Adrenal gland (tissue), 12 donors: ENCODE measurements around the gene SURF6. TPM values are rescaled to one million over a fixed set of nuclear protein-coding genes. Genes with fewer than 3 reads are reported as not detected.
"Not testable (repeated sequence)": the region's sequence is repeated elsewhere in the genome, so short reads cannot be mapped to it uniquely, and the experiment has no call there.

Source experiments
- DNase-seq, 7 donors: peaks; one replicate each; pipeline ENCODE4 v3.0.0-alpha.2; 2019 to 2020
- H3K27ac ChIP-seq, 5 donors: fragments of 200-600 bp; sonication (generic) in 4 of 5; 1 replicate in 3 of 5; 2 replicates in 2 of 5; pipeline versions ENCODE4 v1.5.1 to v1.8.0; 2016 to 2020; ENCODE audit warnings: mild to moderate bottlenecking in 1 of 5
- H3K27me3 ChIP-seq: fragments of 200-600 bp; 2 replicates; pipeline ENCODE4 v1.8.0; 2021
- H3K36me3 ChIP-seq, 2 donors: fragments of 200-600 bp; replicated peaks in 1 of 2; 1 replicate in 1 of 2; 2 replicates in 1 of 2; pipeline versions ENCODE4 v1.5.1 to v1.8.0; 2018 to 2022
- H3K4me1 ChIP-seq, 2 donors: fragments of 200-600 bp; replicated peaks in 1 of 2; 1 replicate in 1 of 2; 2 replicates in 1 of 2; pipeline versions ENCODE4 v1.5.1 to v1.8.0; 2018 to 2021
- H3K4me3 ChIP-seq, 4 donors: fragments of 200-600 bp; sonication (generic) in 3 of 4; one replicate each; pipeline ENCODE4 v1.5.1; 2016 to 2018
- H3K9me3 ChIP-seq, 3 donors: fragments of 200-600 bp; sonication (generic) in 1 of 3; replicated peaks in 1 of 3; 1 replicate in 2 of 3; 2 replicates in 1 of 3; pipeline versions ENCODE4 v1.5.1 to v1.8.0; 2016 to 2021
- CTCF ChIP-seq, 6 experiments: fragments of 450-650 bp in 4 of 6; fragments of 200-600 bp in 2 of 6; sonication (generic) in 1 of 6; IDR thresholded peaks; 1 replicate in 5 of 6; 2 replicates in 1 of 6; pipeline versions ENCODE4 v1.5.1 to v1.8.0; 2016 to 2021; ENCODE audit warnings: antibody characterized with exemption in 6 of 6, mild to moderate bottlenecking in 2 of 6, moderate library complexity in 1 of 6
- POLR2A ChIP-seq, 2 donors: fragments of 450-650 bp; IDR thresholded peaks; one replicate each; pipeline ENCODE4 v1.6.1; 2017; ENCODE audit warnings: antibody characterized with exemption in 2 of 2, mild to moderate bottlenecking in 2 of 2, moderate library complexity in 1 of 2
- WGBS, 4 donors: extraction: QIAGEN DNeasy Blood & Tissue Kit in 2 of 4; methylation state at CpG; one replicate each; pipeline versions ENCODE4 v1.1.5 to v1.1.7; 2013 to 2017; 5-methylcytosine and 5-hydroxymethylcytosine counted together
- intact Hi-C, 2 donors: fragments of 100-400 bp; cut with DNase I; formaldehyde crosslinking; loops; one replicate each; pipeline versions ENCODE4 v1.14.1 to v1.15.0; 2022 to 2023
- polyA plus RNA-seq, 3 donors: library from polyadenylated mRNA; stranded (reverse); fragments of 200-250 nt in 2 of 3; fragments of 350-450 nt in 1 of 3; fragmentation: Illumina TruSeq in 1 of 3; extraction: RNeasy Lipid Tissue Mini Kit (QIAGEN cat#74804) in 1 of 3; gene quantifications; one replicate each; pipeline ENCODE4 v1.2.3, GENCODE V29; 2013 to 2014
- total RNA-seq, 9 donors: library from RNA; depleted of rRNA in 4 of 9; stranded (reverse); fragments of >200 nt in 4 of 9; fragments of 120-200 nt in 1 of 9; fragmentation: NEBNext Ultra II Directional in 1 of 9; extraction: Animal tissue kit (Norgen Biotek cat#: 25700) in 1 of 9; gene quantifications; one replicate each; pipeline versions ENCODE4 v1.1.0 to v1.2.4, GENCODE V29; 2013 to 2023
- donor health status: healthy with polysubstance abuse.
- donor health status: Bipolar disorder and iron deficiency.
- donor health status: DM: yes; HTN: yes; CAD: no.
- donor health status: DM: no; HTN: no; CAD: no.
- donor health status: DM: no; HTN: no; CAD: no.
- donor health status: DM: yes; HTN: yes; CAD: no.

The SURF6 gene
- total and polyA plus RNA-seq, 12 donors = 6.2 to 42.2 (median 23.1) TPM

GRCh38 chr9:133320421-133320881, 15.5 kb downstream of the SURF6 start:
- Histone ChIP-seq H3K4me3 (no peak overlapping the region), H3K27me3 (no peaks in the 10 kb centered on the region), H3K36me3 (no peaks in the 10 kb centered on the region), H3K4me1 (no peaks in the 10 kb centered on the region), H3K27ac (no peak overlapping the region), H3K9me3 (no peaks in the 10 kb centered on the region)
- TF ChIP-seq CTCF (IDR thresholded peaks at IDR 0.05) = no peak
- TF ChIP-seq POLR2A (IDR thresholded peaks at IDR 0.05) = no peak
- no peak for DNase-seq
- 74 to 87% (median 83%) methylated on average over 13 of the region's 13 CpGs for WGBS, 4 donors
- intact Hi-C loops = no loop called here

DNA sequence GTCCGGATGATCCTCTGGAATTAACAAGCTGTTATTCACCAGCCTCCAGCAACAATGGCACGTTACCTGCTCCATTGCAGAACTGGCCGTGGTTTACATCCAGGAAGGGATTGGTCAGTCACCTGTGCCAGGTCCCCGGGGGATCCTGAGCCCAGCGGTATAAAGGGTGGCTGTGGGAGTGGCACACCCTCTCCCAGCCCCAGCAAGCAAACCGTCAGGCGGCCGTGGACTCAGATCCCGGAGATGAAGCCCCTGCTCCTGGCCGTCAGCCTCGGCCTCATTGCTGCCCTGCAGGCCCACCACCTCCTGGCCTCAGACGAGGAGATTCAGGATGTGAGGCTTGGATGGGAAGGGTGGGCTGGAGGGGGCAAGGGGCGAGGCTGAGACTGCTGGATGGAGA, 18.4 kb downstream of the SURF6 start:
- H3K27me3 ChIP-seq, H3K9me3 ChIP-seq, intact Hi-C loops, H3K27ac ChIP-seq, H3K4me1 ChIP-seq, H3K36me3 ChIP-seq, H3K4me3 ChIP-seq: not testable (repeated sequence)
- WGBS, 4 donors = 78 to 86% (median 81%) methylated on average over 1 to 13 of the region's 13 CpGs
- DNase-seq = peak in 1 of 7 donors; percentile 11

- DNase-seq = no peak
- TF ChIP-seq CTCF (IDR thresholded peaks at IDR 0.05) (no peak), POLR2A (IDR thresholded peaks at IDR 0.05) (no peak)
- Histone ChIP-seq H3K4me3 (no peak overlapping the region), H3K4me1 (no peaks in the 10 kb centered on the region), H3K9me3 (no peaks in the 10 kb centered on the region), H3K36me3 (no peaks in the 10 kb centered on the region), H3K27me3 (no peaks in the 10 kb centered on the region), H3K27ac (no peak overlapping the region)
- WGBS, 4 donors = 58 to 79% (median 74%) methylated on average over 2 of the region's 2 CpGs
- intact Hi-C loops = no loop called here
These were observed 20.0 kb downstream of the SURF6 start for GRCh38 chr9:133315997-133316396.

GRCh38 chr9:133309608-133310007, 26.4 kb downstream of the SURF6 start:
- H3K4me3 ChIP-seq = no peak overlapping the region
- intact Hi-C loops = no loop called here
- 69 to 80% (median 74%) methylated on average over 6 of the region's 6 CpGs for WGBS, 4 donors
- no peak overlapping the region for H3K27ac ChIP-seq
- H3K4me1 ChIP-seq = no peaks in the 10 kb centered on the region
- peaks cover 6% of the 10 kb centered on the region for H3K27me3 ChIP-seq
- DNase-seq = no peak
- H3K36me3 ChIP-seq = no peaks in the 10 kb centered on the region
- no peaks in the 10 kb centered on the region for H3K9me3 ChIP-seq
- TF ChIP-seq POLR2A (IDR thresholded peaks at IDR 0.05) = no peak
- TF ChIP-seq CTCF (IDR thresholded peaks at IDR 0.05) = no peak

DNA sequence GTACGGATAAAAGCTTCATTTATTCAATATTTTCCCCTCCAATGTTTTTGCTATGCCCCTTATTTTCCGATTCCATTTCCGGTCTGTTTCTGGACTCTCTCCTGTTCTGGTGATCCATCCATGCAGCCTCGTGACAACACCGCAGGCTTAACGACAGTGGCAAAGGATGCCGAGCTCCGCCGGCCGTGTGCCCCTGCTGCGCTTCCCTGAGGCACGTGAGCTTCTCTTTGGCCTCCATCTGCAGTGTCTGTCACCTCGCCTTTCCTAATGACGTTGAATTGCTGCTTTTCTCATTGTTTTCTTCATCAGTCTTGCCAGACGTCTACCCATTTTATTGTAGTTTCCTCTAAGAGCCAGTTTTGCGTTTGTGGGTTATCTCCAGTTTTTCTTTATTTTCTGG, 28.7 kb downstream of the SURF6 start:
- no peaks in the 10 kb centered on the region for H3K4me1 ChIP-seq
- 70 to 74% (median 72%) methylated on average over 16 of the region's 16 CpGs for WGBS, 4 donors
- H3K27ac ChIP-seq = no peak overlapping the region
- H3K27me3 ChIP-seq = peaks cover 6% of the 10 kb centered on the region
- intact Hi-C loops = no loop called here
- TF ChIP-seq POLR2A (IDR thresholded peaks at IDR 0.05) (no peak), CTCF (IDR thresholded peaks at IDR 0.05) (no peak)
- H3K4me3 ChIP-seq = no peak overlapping the region
- no peaks in the 10 kb centered on the region for H3K36me3 ChIP-seq
- peak in 1 of 7 donors; percentile 4 for DNase-seq
- no peaks in the 10 kb centered on the region for H3K9me3 ChIP-seq
